Urinary bladder (tissue), 4 donors: ENCODE results near the gene TMEM51. TPM values are rescaled to one million over a fixed set of nuclear protein-coding genes. Genes with fewer than 3 reads are reported as not detected.

Experiments used
- DNase-seq: peaks from one replicate; pipeline ENCODE4 v3.0.0-alpha.2; 2015; ENCODE audit errors: extremely low spot score
- H3K27ac ChIP-seq: one replicate; pipeline ENCODE4 v1.5.1; 2013; ENCODE audit warnings: low read depth, mild to moderate bottlenecking, moderate library complexity
- H3K36me3 ChIP-seq: one replicate; pipeline ENCODE4 v1.6.1; 2013; ENCODE audit warnings: mild to moderate bottlenecking, moderate library complexity; ENCODE audit not compliant: insufficient read depth
- H3K4me1 ChIP-seq: one replicate; pipeline ENCODE4 v1.6.1; 2013; ENCODE audit warnings: mild to moderate bottlenecking, moderate library complexity; ENCODE audit not compliant: insufficient read depth
- H3K4me3 ChIP-seq: one replicate; pipeline ENCODE4 v1.5.1; 2013; ENCODE audit warnings: low read depth, low read length
- WGBS: extraction: QIAGEN DNeasy Blood & Tissue Kit; methylation state at CpG from one replicate; pipeline ENCODE4 v1.1.7; 2013; 5-methylcytosine and 5-hydroxymethylcytosine counted together
- polyA plus RNA-seq: library from polyadenylated mRNA; stranded (reverse); fragments of 200-250 nt; gene quantifications from one replicate; pipeline ENCODE4 v1.2.3, GENCODE V29; 2013
- total RNA-seq: library from RNA; depleted of rRNA; stranded (reverse); fragments of >200 nt; gene quantifications from one replicate; pipeline ENCODE4 v1.2.3, GENCODE V29; 2014
- donor health status: healthy with polysubstance abuse.
- donor health status: healthy.

The TMEM51 gene
- total and polyA plus RNA-seq, 2 donors, result 15.9 to 21.5 TPM

- no peak for DNase-seq
- Histone ChIP-seq H3K27ac (no peak overlapping the region), H3K36me3 (no peaks in the 10 kb centered on the region), H3K4me1 (no peaks in the 10 kb centered on the region), H3K4me3 (no peak overlapping the region)
- 94% methylated on average over 8 of the region's 8 CpGs for WGBS
Measured at GRCh38 chr1:15118579-15118978, 35.0 kb upstream of the TMEM51 start.

- Histone ChIP-seq H3K4me3 (no peak overlapping the region), H3K36me3 (no peaks in the 10 kb centered on the region), H3K27ac (no peak overlapping the region), H3K4me1 (no peaks in the 10 kb centered on the region)
- 72% methylated on average over 13 of the region's 13 CpGs for WGBS
- no peak for DNase-seq
Measured at GRCh38 chr1:15120251-15120945, 33.1 kb upstream of the TMEM51 start.

GRCh38 chr1:15122331-15122730 lies 31.2 kb upstream of the TMEM51 start:
- DNase-seq, result no peak
- Histone ChIP-seq H3K4me1 (no peaks in the 10 kb centered on the region), H3K4me3 (no peak overlapping the region), H3K36me3 (no peaks in the 10 kb centered on the region), H3K27ac (no peak overlapping the region)
- 94% methylated on average over 7 of the region's 7 CpGs for WGBS

GRCh38 chr1:15123270-15123669 lies 30.3 kb upstream of the TMEM51 start:
- H3K36me3 ChIP-seq, result no peaks in the 10 kb centered on the region
- H3K4me1 ChIP-seq, result no peaks in the 10 kb centered on the region
- no peak overlapping the region for H3K27ac ChIP-seq
- no peak for DNase-seq
- 74% methylated on average over 5 of the region's 5 CpGs for WGBS
- H3K4me3 ChIP-seq, result no peak overlapping the region

- 94% methylated on average over 9 of the region's 9 CpGs for WGBS
- Histone ChIP-seq H3K27ac (no peak overlapping the region), H3K36me3 (no peaks in the 10 kb centered on the region), H3K4me1 (no peaks in the 10 kb centered on the region), H3K4me3 (no peak overlapping the region)
- DNase-seq, result no peak
Measured at GRCh38 chr1:15123925-15124324, 29.6 kb upstream of the TMEM51 start.

GRCh38 chr1:15124362-15125100 lies 29.0 kb upstream of the TMEM51 start:
- H3K36me3 ChIP-seq, result no peaks in the 10 kb centered on the region
- H3K27ac ChIP-seq, result no peak overlapping the region
- WGBS, result 91% methylated on average over 25 of the region's 25 CpGs
- no peaks in the 10 kb centered on the region for H3K4me1 ChIP-seq
- no peak for DNase-seq
- H3K4me3 ChIP-seq, result no peak overlapping the region

GRCh38 chr1:15125101-15125745 lies 28.3 kb upstream of the TMEM51 start:
- H3K4me3 ChIP-seq, result no peak overlapping the region
- H3K27ac ChIP-seq, result no peak overlapping the region
- no peak for DNase-seq
- no peaks in the 10 kb centered on the region for H3K4me1 ChIP-seq
- H3K36me3 ChIP-seq, result no peaks in the 10 kb centered on the region
- 96% methylated on average over 7 of the region's 7 CpGs for WGBS

- WGBS, result 80% methylated on average over 6 of the region's 6 CpGs
- H3K27ac ChIP-seq, result no peak overlapping the region
- DNase-seq, result no peak
- H3K4me1 ChIP-seq, result no peaks in the 10 kb centered on the region
- H3K4me3 ChIP-seq, result no peak overlapping the region
- no peaks in the 10 kb centered on the region for H3K36me3 ChIP-seq
Measured at GRCh38 chr1:15128077-15128476, 25.5 kb upstream of the TMEM51 start.

GRCh38 chr1:15128520-15129313 lies 24.8 kb upstream of the TMEM51 start:
- no peak for DNase-seq
- H3K36me3 ChIP-seq, result no peaks in the 10 kb centered on the region
- WGBS, result 43% methylated on average over 18 of the region's 18 CpGs
- H3K4me1 ChIP-seq, result no peaks in the 10 kb centered on the region
- no peak overlapping the region for H3K27ac ChIP-seq
- H3K4me3 ChIP-seq, result no peak overlapping the region

- no peaks in the 10 kb centered on the region for H3K4me1 ChIP-seq
- no peak overlapping the region for H3K4me3 ChIP-seq
- WGBS, result 84% methylated on average over 4 of the region's 4 CpGs
- no peaks in the 10 kb centered on the region for H3K36me3 ChIP-seq
- H3K27ac ChIP-seq, result no peak overlapping the region
- no peak for DNase-seq
Measured at GRCh38 chr1:15129944-15130343, 23.6 kb upstream of the TMEM51 start.

- 89% methylated on average over 3 of the region's 3 CpGs for WGBS
- H3K4me1 ChIP-seq, result no peaks in the 10 kb centered on the region
- H3K4me3 ChIP-seq, result no peak overlapping the region
- DNase-seq, result no peak
- H3K36me3 ChIP-seq, result no peaks in the 10 kb centered on the region
- H3K27ac ChIP-seq, result no peak overlapping the region
Measured at GRCh38 chr1:15130607-15131006, 22.9 kb upstream of the TMEM51 start.

- no peak for DNase-seq
- H3K4me1 ChIP-seq, result no peaks in the 10 kb centered on the region
- WGBS, result 84% methylated on average over 2 of the region's 2 CpGs
- H3K4me3 ChIP-seq, result no peak overlapping the region
- no peaks in the 10 kb centered on the region for H3K36me3 ChIP-seq
- no peak overlapping the region for H3K27ac ChIP-seq
Measured at GRCh38 chr1:15132965-15133364, 20.6 kb upstream of the TMEM51 start.

- H3K27ac ChIP-seq, result no peak overlapping the region
- no peaks in the 10 kb centered on the region for H3K4me1 ChIP-seq
- WGBS, result 78% methylated on average over 2 of the region's 2 CpGs
- no peak for DNase-seq
- H3K4me3 ChIP-seq, result no peak overlapping the region
- H3K36me3 ChIP-seq, result no peaks in the 10 kb centered on the region
Measured at GRCh38 chr1:15134285-15134684, 19.3 kb upstream of the TMEM51 start.
